Fibroblast of lung (primary cell): ENCODE results near the gene FCGR1A.
"Not testable (repeated sequence)": the region's sequence is repeated elsewhere in the genome, so short reads cannot be mapped to it uniquely, and the experiment has no call there.

ENCODE experiments used
- EZH2 ChIP-seq: IDR thresholded peaks from 2 replicates; pipeline ENCODE4 v1.5.1; 2012; ENCODE audit warnings: low read length, control low read depth, mild to moderate bottlenecking; ENCODE audit errors: missing control alignments
- TF ChIP-seq, protein P1 (sequence below), 2 donors: IDR thresholded peaks in 1 of 2; conservative IDR thresholded peaks in 1 of 2; 1 replicate in 1 of 2; 2 replicates in 1 of 2; pipeline ENCODE4 v1.5.1; 2011 to 2012; ENCODE audit warnings: low read length in 2 of 2, control low read depth in 1 of 2, inconsistent platforms in 1 of 2, low read depth in 1 of 2, mild to moderate bottlenecking in 1 of 2

DNA sequence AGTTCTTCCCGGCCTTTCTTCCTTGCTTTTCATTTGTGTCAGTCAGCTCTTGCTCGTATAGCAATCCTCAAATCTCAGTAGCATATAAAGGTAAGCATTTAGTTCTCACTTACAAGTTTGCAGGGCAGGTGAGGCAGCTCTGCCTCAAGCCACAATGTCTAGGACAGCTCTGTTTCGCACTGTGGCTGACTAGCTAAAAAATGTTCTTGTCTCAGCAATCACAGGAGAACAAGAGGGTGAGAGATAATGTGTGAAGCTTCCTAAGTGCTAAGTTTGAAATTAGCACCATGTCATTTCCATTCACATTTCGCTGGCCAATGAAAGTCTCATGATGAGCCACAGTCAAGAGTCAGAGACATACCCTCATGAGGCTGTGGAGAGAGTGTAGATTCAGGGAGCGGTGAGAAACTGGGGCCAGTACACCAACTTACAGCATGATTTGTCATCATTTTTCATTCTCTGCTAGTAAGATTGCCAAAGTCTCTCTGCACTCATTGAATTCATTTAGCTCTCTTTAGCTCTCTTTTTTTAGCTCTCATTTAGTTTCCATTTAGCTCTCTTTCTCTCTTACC, 995 bp upstream of the FCGR1A start:
- TF ChIP-seq, protein P1, sequence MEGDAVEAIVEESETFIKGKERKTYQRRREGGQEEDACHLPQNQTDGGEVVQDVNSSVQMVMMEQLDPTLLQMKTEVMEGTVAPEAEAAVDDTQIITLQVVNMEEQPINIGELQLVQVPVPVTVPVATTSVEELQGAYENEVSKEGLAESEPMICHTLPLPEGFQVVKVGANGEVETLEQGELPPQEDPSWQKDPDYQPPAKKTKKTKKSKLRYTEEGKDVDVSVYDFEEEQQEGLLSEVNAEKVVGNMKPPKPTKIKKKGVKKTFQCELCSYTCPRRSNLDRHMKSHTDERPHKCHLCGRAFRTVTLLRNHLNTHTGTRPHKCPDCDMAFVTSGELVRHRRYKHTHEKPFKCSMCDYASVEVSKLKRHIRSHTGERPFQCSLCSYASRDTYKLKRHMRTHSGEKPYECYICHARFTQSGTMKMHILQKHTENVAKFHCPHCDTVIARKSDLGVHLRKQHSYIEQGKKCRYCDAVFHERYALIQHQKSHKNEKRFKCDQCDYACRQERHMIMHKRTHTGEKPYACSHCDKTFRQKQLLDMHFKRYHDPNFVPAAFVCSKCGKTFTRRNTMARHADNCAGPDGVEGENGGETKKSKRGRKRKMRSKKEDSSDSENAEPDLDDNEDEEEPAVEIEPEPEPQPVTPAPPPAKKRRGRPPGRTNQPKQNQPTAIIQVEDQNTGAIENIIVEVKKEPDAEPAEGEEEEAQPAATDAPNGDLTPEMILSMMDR (conservative IDR thresholded peaks at IDR 0.05 in 1 of 2, IDR thresholded peaks at IDR 0.05 in 1 of 2; ENCODE audit: low read depth in 1 of 2, low read length in 2 of 2), result not testable (repeated sequence)
- TF ChIP-seq EZH2, result not testable (repeated sequence)
